HG02981 (cell line): Measurements from ENCODE around the gene ATAD3A.
"Not testable (repeated sequence)": the region's sequence is repeated elsewhere in the genome, so short reads cannot be mapped to it uniquely, and the experiment has no call there.

Experiments used
- ATAC-seq: cut with Tn5 transposase; IDR thresholded peaks from one replicate; pipeline ENCODE4 v1.9.1; 2021; ENCODE audit warnings: mild to moderate bottlenecking, moderate library complexity; ENCODE audit not compliant: unreplicated experiment

The ATAD3A gene

GRCh38 chr1:1522536-1522935 lies 10.6 kb downstream of the ATAD3A start:
- not testable (repeated sequence) for ATAC-seq

GRCh38 chr1:1523226-1523625 lies 11.3 kb downstream of the ATAD3A start:
- ATAC-seq: not testable (repeated sequence)

GRCh38 chr1:1523651-1524050 lies 11.7 kb downstream of the ATAD3A start:
- ATAC-seq: not testable (repeated sequence)

GRCh38 chr1:1524750-1525383 lies 12.9 kb downstream of the ATAD3A start:
- not testable (repeated sequence) for ATAC-seq

- not testable (repeated sequence) for ATAC-seq
These were observed 14.5 kb downstream of the ATAD3A start for GRCh38 chr1:1526476-1526875.

GRCh38 chr1:1527092-1527816 lies 15.3 kb downstream of the ATAD3A start:
- no peak for ATAC-seq

GRCh38 chr1:1528301-1529267 lies 16.6 kb downstream of the ATAD3A start:
- ATAC-seq: no peak

- no peak for ATAC-seq
These were observed 17.4 kb downstream of the ATAD3A start for GRCh38 chr1:1529321-1529720.

- ATAC-seq: no peak
These were observed 18.0 kb downstream of the ATAD3A start for GRCh38 chr1:1529936-1530335.

- ATAC-seq: no peak
These were observed 20.0 kb downstream of the ATAD3A start for GRCh38 chr1:1531947-1532346.

- ATAC-seq: not testable (repeated sequence)
These were observed 21.4 kb downstream of the ATAD3A start for GRCh38 chr1:1533176-1533893.

GRCh38 chr1:1533894-1534291 lies 21.9 kb downstream of the ATAD3A start:
- not testable (repeated sequence) for ATAC-seq

- no peak for ATAC-seq
These were observed 22.6 kb downstream of the ATAD3A start for GRCh38 chr1:1534401-1535154.

- ATAC-seq: no peak
These were observed 23.4 kb downstream of the ATAD3A start for GRCh38 chr1:1535201-1536018.

- ATAC-seq: no peak
These were observed 24.3 kb downstream of the ATAD3A start for GRCh38 chr1:1536019-1536937.

GRCh38 chr1:1536938-1537546 lies 25.1 kb downstream of the ATAD3A start:
- ATAC-seq: no peak

- no peak for ATAC-seq
These were observed 25.8 kb downstream of the ATAD3A start for GRCh38 chr1:1537626-1538250.
